HG03432 (cell line): ENCODE data around the gene CUL3.
A peak's percentile ranks its signal among the peaks of the same experiment; 100 is the strongest.
"Not testable (repeated sequence)": the region's sequence is repeated elsewhere in the genome, so short reads cannot be mapped to it uniquely, and the experiment has no call there.

Source experiments
- ATAC-seq: cut with Tn5 transposase; IDR thresholded peaks from one replicate; pipeline ENCODE4 v1.9.1; 2021; ENCODE audit warnings: mild to moderate bottlenecking, moderate library complexity; ENCODE audit not compliant: unreplicated experiment

CUL3 gene

DNA sequence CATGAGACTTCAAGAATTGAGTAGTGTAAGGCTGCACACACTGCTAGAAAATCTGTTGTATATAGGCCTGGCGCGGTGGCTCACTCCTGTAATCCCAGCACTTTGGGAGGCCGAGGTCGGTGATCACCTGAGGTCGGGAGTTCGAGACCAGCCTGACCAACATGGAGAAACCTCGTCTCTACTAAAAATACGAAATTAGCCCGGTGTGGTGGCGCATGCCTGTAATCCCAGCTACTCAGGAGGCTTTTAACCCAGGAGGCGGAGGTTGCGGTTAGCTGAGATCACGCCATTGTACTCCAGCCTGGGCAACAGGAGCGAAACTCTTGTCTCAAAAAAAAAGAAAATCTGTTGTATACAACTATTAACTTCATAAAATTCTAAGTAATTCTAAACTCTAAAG, 2.1 kb downstream of the CUL3 start:
- ATAC-seq = not testable (repeated sequence)

DNA sequence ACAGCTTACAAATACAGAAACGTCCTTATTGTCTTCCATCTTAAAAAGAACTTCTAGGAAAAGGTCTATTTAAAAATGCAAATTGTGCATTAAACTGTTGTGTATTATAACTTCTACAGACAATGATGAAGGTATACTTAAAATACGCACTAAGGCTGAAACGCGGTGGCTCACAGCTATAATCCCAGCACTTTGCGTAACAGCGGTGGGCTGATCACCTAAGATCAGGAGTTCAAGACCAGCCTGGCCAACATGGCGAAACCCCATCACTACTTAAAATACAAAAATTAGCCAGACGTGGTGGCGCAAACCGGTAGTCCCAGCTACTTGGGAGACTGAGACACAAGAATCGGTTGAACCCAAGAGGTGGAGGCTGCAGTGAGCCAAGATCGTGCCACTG, 4.9 kb downstream of the CUL3 start:
- ATAC-seq = no peak

DNA sequence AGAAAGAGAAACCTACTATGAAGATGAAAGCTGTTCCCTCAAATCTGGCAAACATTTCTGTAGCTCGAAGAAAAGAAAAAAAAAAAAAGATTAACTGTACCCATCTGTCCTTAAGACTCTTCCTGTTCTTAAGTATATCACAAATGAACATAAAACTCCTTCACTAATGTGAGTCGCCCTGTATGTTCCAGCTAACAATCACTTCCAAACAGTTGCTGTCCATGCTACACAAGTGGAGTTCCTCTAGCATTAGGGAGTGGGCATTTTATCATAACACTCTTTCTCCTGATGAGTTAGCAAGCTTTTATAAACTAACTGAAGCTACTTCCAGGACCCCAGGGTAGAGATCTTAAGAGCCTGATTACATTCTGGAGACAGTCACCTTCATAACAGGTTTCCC, 5.8 kb downstream of the CUL3 start:
- no peak for ATAC-seq

DNA sequence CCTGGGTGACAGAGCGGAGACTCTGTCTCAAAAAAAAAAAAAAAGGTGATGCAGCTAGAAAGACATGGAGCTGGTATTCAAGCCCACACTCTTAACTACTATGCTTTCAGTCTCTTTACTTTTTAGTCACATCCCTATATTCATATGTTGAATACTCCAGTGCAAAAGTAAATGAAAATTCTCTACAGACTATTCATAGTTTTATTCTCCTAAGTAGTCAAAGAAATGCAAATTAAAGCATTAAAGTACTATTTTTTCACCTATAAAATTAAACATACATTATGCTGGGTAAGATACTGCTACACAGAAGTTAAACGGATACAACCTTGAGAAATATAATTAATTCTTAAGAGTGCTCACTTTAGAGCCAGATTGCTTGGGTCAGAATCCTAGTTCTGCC, 7.6 kb downstream of the CUL3 start:
- ATAC-seq = no peak

DNA sequence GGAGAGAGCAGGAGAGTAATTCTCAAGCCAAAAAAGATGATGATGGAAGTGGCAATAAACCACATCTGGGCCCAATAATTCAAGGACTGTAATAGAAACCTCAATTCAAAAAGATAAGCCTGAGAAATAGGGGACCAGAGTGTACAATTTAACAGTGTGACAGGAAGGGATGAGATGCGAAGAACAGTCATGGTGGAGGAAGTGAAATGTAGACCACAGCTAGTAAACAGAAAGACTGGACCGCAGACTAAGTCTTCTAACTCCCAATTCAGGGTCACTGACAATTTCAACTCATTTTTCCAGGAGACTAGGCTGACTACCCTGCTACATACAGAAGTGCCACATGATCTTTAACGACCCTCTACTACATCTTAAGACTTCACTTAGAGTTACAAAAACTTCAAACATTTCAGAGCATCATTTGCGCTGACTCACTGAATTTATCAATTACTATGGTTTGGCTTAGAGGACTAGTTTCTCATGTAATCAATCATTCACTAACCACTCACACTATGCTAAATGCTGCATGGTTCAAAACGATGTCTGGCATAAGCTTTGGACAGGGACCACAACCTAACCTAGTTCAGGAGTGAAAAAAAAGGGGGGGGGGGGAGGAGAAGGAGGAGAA, 9.0 kb downstream of the CUL3 start:
- peak; percentile 90 for ATAC-seq

DNA sequence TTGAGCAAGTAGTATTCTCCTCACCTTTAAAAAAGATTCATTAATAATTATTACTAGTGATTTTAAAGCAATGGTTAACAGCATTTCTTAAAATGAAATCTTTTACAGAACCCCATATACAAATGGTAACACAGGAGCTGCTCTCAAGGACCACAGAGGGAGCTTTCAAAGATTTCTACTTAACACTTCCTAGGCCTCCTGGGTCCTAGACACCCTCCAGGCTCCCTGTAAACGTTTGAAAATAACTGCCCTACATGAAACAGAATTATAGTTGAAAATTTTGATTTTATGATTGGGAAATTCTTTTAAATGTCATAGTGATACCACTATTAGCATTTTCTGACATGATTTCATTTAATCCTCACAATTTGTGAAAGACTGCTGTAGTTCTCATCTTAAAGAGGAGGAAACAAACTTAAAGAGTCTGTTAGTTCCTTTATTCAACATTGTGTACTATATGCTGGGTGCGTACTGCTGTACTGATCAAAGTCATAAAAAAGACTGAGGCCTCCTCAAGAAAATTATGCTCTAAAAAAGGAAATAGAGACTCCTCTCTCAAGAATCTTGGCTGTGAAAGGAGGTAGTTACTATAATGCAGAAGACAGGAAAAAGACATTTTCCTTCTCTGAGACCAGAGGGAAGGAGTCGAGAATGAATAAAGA, 10.6 kb downstream of the CUL3 start:
- no peak for ATAC-seq

DNA sequence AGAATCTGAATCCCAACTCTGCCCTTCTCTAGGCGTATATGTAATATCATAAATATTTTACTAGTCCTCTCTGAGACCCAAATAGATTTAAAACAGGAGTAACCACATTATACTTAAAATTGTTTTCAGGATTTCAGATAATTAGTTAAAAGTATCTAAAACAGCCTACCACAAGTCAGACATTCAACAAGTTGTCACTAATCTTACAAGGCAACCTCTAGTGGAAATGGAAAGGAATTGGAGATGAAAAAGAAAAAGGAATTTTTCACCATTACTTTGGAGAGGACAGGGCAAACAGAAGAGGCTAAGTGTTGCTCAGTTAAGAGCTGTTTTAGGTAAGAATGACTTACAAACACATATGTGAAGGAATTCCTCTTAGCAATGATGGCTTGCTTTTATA, 11.4 kb downstream of the CUL3 start:
- ATAC-seq = no peak

DNA sequence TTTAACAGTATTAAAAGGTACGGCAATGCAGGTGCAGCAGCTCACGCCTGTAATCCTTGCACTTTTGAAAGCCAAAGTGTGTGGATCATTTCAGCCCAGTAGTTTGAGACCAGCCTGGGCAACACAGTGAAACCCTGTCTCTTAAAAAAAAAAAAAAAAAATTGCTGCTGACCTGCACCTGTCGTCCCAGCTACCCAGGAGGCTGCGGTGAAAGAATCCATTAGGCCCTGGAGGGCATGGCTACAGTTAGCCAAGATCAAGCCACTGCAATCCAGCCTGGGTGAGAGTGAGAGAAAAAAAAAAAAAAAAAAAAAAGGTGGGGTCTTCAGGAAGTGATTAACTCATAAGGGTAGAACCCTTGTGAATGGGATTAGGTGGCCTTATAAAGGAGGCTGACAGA, 12.8 kb downstream of the CUL3 start:
- ATAC-seq = no peak

DNA sequence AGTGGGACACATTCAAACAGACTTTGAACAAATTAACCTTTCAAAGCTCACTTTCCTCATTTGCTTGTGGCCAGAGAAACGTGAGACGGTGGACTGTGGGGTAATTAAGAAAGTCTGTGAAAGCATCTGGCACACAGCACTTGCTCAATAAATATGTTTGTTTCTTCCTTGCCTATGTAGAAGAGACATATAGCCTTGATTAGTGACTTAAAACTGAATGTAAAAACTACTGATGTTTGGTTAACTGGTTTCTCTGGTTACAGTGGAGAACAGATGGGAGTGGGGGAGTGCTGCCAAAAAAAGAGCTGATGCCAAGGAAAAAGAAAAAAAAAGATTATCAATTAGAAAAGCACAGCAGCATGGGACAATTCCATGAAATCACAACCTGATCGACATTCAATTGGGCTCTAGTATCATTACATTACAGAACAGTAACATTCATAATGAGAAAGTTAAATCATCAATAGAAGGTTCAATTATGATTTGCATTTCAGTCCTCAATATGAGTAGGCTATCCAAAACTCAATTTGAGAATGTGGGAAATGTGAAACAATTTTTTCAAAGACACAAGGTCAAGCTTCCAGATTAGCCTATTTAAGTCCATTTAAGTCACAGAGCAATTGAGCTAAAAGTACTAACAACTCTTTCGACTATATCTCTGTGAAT, 14.7 kb downstream of the CUL3 start:
- ATAC-seq = no peak

DNA sequence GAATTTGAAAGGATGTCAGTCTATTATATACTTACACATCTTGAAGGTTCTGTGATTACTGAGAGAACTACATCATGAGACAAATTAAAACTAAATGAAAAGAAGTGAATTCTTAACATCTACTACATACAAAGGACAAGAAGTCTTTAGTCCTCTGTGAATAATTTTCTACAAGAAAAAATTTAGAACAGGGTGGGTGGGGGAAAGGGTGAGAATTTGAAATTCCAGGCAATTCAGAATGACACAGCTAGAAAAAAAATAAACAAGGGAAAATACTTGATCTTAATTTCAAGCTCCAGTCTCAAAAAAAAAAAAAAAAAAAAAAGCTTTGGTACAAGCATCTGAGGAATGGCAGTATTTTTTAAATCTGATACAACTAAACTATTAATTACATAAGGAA, 15.5 kb downstream of the CUL3 start:
- ATAC-seq = no peak

DNA sequence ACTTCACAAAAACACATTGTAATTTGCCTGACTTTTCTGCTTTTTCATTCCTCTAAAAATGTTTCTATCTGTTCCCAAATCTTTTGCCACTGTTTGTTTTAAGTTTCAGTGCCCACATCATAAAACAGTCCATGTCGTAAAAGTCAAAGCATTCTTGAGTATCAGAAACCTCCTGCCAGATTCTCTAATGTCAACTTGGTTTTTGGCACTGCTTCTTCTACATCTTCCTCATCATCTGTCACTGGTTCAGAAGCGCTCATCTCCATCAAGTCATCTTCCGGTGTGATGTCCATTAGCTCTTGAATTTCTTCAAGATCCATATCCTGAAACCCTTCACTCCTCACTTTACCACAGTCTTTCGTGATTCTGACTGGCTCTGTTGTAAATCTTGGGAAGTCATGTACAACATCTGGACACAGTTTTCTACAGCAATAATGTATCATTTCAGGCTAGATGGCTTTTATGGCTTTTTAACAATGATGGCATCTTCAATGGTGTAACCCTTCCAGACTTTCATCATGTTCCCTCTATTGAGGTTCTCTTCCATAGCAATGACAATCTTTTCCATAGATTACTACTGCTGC, 19.6 kb downstream of the CUL3 start:
- no peak for ATAC-seq

DNA sequence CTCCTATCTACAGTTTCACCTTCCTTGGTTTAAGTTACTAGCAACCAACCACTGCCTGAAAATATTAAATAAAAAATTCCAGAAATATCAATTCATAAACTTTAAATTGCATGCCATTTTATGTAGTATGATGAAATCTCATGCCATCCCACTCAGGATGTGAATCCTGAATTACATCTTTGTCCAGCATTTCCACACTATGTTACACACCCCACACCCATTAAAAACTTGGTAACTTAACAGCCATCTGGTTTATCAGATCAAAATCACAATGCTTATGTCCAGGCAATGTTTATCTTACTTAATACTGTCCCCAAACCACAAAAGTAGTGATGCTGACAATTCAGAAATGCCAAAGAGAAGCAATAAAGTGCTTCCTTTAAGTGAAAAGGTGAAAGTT, 21.6 kb downstream of the CUL3 start:
- ATAC-seq = no peak

DNA sequence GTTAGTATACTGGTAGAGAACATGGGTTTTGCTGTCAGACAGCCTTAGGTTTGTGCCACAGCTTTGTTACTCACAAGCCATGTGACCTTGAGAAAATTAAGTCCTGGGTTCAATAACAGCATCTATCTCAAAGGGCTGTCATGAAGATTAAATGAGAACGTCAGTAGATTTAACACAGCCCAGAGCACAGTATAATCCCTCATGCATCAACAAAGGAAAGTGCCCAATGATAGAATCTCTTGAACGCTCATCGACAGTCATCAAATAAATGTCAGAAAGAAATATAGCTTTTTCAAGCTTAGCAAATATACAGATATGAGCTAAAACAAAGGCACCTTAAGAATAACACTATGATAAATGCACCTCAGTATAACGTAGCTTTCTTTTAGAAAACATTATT, 22.3 kb downstream of the CUL3 start:
- no peak for ATAC-seq

DNA sequence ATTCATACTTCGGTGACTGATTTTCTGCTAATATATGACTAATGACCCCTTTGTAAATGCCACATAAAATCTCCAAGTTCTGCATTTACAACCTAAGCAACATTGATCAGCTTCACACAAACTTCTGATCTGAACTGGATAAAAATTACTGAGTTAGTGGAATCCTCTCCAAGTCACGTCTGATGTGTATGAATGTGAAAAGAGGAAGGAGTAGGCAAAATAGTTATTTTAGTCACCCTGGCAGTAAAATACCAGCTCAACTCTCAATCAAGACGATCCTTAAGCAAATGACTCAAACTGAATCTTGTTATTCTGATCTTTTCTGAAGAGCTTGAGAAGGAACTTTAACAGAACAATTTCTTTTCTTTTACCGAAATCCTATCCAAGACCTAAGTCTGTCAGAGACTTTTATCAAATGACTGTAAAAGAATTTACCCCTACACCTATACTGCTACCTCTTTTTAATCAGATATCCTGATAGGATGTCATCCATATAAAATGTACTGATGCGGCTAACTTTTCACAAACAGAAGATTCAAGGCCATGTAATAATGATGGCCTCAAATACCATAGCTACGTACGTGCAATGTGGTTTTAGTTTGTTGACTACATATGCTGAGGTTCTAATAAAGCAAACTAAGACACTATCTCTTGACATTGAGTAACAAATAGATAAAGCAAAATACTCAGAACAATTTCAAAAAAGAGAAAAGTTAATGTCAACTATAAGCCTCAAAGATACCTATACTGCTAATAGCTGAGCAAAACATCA, 23.7 kb downstream of the CUL3 start:
- peak; percentile 90 for ATAC-seq

DNA sequence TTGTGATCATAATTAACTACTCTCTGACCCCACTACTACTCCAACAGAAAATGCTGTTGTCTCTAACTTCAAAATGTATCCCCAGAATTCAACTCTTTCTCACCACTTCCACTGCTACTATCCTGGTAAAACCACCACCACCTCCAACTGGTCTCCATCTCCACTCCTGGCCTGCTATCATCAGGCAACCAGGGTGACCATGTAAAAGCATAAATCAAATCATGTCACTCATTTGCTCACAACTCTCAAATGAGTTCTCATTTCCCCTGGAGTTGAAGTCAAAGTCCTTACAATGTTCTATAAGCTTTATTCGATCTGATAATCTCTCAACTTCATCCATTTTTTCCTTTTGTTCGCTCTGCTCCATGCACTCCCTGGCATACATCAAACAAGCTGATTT, 24.6 kb downstream of the CUL3 start:
- no peak for ATAC-seq

DNA sequence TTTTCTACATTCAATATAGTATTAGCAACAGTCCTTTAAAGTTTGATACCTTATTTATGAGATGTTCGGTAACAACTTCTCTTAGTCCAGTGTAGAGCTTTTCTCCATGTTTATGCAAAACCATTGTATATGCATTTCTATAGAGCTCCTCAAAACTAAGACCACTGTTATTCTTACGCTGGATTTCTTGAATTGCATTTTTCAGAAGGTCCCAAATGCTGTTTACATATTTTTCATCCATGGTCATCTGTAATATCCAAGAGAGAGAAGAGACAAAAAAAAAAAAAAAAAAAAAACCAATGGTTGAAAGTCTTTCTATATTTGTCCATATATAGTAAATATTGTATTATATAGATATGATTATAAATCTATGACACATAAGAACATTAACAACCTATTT, 27.6 kb downstream of the CUL3 start:
- ATAC-seq = no peak

DNA sequence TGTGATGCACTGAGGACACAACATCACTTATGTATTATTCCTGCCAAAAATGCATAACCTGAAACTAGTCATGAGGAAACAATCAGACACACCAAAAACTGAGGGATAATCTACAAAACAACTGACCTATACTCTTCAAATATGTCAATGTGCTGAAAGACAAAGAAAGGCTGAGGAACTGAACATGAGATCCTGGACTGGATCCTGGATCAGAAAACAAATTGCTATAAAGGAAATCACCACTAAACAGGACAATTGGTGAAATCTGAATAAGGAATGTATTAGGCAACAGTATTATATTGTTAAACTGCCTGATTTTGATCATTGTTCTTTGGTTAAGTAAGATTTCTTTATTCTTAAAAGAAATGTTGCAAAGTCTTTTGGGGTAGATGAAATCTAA, 28.8 kb downstream of the CUL3 start:
- no peak for ATAC-seq

DNA sequence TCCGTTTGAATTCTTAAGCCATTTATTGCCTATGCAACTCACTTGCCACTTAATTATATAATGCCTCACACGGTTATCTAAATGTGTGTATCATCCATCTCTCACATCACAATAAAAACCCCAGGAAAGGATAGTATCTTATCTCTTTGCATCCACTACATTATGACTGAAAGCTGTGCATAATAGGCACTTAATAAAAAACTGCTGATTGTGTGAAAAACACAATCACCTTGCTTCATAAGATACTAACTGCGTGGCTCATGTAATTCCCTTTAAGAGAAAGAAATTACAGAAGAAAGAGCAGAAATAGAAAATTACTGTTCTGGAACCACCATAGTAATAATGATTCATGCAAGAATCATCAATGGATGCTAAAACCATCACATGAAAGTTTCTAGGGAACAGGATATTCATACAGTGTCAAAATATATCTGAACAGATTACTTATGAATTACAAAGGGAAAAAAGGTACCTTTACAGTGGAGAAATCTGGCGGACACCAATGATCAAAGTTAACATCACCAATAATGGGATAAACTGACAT, 29.3 kb downstream of the CUL3 start:
- no peak for ATAC-seq

DNA sequence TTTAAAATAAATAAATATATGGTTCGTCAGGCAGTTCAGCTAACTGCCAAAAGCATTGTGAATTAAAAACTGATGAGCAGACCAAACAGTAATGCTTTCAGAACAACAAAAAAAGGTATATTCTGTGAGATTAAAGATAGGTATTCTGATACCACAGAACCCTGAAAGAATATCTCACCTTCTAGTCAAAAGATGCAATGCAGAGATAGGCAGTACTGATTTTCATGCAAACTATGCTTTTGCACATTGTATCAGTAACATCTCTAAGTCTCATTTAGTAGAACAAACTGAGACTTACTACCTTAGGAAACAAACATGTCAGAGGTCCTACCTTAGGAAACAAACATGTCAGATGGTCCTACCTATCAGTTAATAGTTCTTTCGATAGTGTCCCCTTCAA, 32.4 kb downstream of the CUL3 start:
- no peak for ATAC-seq

DNA sequence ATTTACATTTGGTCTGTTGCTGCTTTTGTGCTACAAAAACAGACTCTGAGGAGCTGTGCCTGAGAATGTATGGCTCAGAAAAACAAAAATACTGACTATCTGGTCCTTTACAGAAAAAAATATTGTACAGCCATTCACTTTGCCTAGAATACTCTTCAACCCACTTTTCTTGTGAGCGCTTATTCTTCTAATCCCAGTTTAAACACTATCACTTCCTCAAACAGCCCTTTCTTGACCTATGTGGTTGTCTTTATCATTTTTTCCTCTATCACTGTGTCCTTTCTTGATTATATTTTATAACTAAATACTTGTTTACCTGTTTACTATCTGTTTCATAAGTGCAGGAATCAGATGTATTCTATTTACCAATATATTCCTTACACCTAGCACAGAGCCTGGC, 33.5 kb downstream of the CUL3 start:
- ATAC-seq = no peak

DNA sequence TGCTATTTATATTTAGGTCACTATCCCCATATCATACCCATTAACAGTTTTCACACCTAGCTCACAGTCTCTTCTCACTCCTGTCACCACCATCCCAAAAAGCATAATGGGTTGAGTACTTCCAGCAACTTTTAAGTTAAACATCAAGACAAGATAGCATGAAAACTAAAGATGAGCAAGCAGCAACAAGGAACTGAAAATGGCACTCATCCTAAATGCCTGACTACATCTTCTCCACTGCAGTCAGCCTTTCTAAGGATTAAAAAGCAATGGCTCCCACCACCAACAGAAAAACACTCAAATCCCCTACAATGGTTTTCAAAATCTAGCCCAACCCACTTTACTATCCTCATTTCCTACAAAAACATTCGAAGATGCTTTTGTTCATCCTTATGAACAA, 38.2 kb downstream of the CUL3 start:
- no peak for ATAC-seq
